DMS114 treated with DMSO at 0.1 percent for 48 hours (cell line): ENCODE measurements around the gene SORCS1.

Experiments used
- DNase-seq: peaks from one replicate; lab custom pipeline; 2025; ENCODE audit not compliant: unreplicated experiment; lab: John Stamatoyannopoulos, UW

The SORCS1 gene

GRCh38 chr10:106997721-106998120 is 166.8 kb downstream of the SORCS1 start:
- no peak for DNase-seq

- DNase-seq: no peak
Measured at GRCh38 chr10:106996510-106996909, 168.0 kb downstream of the SORCS1 start.

- no peak for DNase-seq
Measured at GRCh38 chr10:106992055-106992454, 172.5 kb downstream of the SORCS1 start.

GRCh38 chr10:106991091-106991490 is 173.4 kb downstream of the SORCS1 start:
- no peak for DNase-seq

- DNase-seq: no peak
Measured at GRCh38 chr10:106987362-106987761, 177.1 kb downstream of the SORCS1 start.

GRCh38 chr10:106982268-106982667 is 182.2 kb downstream of the SORCS1 start:
- no peak for DNase-seq

GRCh38 chr10:106981452-106982075 is 182.9 kb downstream of the SORCS1 start:
- no peak for DNase-seq

- DNase-seq: no peak
Measured at GRCh38 chr10:106980495-106981451, 183.7 kb downstream of the SORCS1 start.

GRCh38 chr10:106978756-106979155 is 185.8 kb downstream of the SORCS1 start:
- DNase-seq: no peak

GRCh38 chr10:106973716-106974115 is 190.8 kb downstream of the SORCS1 start:
- DNase-seq: no peak

- DNase-seq: no peak
Measured at GRCh38 chr10:106973288-106973687, 191.2 kb downstream of the SORCS1 start.

- DNase-seq: no peak
Measured at GRCh38 chr10:106972381-106972780, 192.1 kb downstream of the SORCS1 start.

- DNase-seq: no peak
Measured at GRCh38 chr10:106971411-106971831, 193.1 kb downstream of the SORCS1 start.

GRCh38 chr10:106967452-106967851 is 197.1 kb downstream of the SORCS1 start:
- DNase-seq: no peak

GRCh38 chr10:106960812-106961211 is 203.7 kb downstream of the SORCS1 start:
- no peak for DNase-seq

- no peak for DNase-seq
Measured at GRCh38 chr10:106959521-106959920, 205.0 kb downstream of the SORCS1 start.

GRCh38 chr10:106958589-106959361 is 205.7 kb downstream of the SORCS1 start:
- DNase-seq: no peak

- DNase-seq: no peak
Measured at GRCh38 chr10:106957823-106958588, 206.5 kb downstream of the SORCS1 start.

GRCh38 chr10:106956216-106956915 is 208.1 kb downstream of the SORCS1 start:
- no peak for DNase-seq

GRCh38 chr10:106955133-106955532 is 209.4 kb downstream of the SORCS1 start:
- no peak for DNase-seq
